NCI-H446 (cell line): ENCODE data around the gene RHOBTB3.

Experiments used
- DNase-seq, 2 experiments: peaks; one replicate each; lab custom pipeline; 2025; lab: John Stamatoyannopoulos, UW

RHOBTB3 gene

DNA sequence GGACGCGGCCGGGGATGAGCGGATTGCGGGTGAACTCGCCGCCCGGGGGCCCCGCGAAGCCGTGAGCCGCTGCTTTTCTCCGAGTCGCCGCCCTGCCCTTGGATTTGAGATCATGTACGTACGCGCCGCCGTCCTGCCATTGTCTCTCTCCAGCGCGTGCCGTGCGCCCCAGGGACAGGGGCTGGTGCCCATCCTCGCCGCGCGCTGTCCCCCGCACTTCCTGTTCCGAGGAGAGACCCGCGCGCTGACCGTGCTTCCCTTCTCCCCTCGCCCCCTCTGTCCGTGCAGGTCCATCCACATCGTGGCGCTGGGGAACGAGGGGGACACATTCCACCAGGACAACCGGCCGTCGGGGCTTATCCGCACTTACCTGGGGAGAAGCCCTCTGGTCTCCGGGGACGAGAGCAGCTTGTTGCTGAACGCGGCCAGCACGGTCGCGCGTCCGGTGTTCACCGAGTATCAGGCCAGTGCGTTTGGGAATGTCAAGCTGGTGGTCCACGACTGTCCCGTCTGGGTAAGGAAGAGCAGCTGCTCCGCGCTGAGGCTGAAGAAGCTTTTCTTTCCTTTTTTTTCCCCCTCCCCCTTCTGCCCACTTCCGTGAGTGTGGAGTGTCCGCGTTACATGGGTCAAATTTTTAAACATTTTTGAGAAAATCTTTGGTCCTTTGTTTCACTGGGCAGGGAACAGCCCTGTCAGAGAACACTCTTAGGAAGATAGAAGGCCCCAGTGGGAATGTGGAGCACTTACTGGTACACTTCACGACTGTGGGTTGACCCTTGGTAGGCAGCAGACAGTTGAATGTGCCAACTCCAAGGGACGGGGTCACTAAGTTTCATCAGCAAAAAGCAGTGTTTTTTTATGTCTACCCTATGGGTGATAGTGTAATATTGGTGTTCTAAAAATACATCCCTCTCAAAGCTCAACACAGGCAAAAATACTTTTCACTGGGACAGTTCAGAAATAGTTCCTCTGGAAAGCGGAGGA lies 727 bp downstream of the RHOBTB3 start:
- DNase-seq = no peak

DNA sequence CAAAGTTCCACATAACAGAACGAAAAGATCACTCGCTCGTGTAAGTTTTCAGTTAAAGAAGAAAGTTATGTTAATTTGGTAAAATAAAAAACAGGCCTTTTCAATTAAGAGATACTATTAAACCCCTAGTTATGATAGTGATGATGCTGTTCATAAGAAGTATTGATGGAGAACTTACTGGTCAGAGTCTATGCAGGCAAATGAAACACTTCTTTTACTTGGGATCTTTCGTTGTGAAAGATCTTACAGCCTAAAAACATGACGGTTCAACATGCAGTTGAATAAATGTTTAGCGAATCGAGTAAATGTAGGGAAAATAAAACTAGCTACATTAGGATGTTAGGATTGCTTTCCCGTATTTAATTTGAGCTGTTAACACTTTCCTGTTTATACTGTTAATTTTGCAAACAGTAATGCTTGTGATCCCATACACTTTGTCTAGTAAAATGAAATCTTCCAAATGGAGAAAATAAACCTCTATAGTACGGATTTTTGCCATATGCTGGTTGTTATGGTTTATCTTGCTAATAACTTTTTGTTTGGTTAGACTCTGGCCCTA lies 2.0 kb downstream of the RHOBTB3 start:
- DNase-seq = no peak

DNA sequence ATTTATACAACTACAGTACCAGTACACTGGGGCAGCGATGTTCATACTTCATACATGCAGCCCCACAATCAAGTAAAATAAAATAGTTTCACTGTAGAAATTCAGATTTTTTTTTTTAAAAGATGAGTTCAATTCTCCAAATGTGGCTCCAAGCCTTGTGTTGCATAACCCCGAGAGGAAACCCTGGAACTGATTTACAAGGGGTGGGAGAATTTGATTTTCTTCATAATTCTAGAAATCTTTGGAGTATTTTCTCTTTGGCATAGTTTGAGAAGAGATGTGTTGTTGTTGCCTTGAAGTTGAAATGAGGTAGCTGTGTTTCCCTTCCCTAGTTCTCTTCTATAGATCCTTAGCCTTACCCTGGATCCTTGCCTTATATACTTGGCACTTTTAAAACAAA lies 3.1 kb downstream of the RHOBTB3 start:
- no peak for DNase-seq

DNA sequence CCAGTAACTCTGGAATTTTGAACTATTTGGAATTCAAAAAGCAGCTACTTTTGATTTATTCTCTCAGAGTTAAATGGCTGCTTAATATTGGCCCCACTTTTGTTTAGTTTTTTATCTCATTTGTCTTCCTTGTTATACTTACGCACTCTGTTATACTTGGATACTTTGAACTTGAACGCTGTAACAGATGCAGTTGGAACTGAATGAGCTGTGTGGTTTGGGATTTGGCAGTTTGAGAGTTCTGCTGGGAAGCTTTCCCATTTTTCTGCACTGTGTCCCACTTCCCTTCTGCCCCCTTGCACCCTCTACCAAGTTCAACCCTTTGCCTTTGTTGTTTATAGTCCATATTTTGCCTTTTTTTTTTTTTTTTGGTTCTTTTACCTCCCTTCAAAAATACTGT lies 3.8 kb downstream of the RHOBTB3 start:
- peak in 1 of 2 experiments; percentile 48 for DNase-seq

DNA sequence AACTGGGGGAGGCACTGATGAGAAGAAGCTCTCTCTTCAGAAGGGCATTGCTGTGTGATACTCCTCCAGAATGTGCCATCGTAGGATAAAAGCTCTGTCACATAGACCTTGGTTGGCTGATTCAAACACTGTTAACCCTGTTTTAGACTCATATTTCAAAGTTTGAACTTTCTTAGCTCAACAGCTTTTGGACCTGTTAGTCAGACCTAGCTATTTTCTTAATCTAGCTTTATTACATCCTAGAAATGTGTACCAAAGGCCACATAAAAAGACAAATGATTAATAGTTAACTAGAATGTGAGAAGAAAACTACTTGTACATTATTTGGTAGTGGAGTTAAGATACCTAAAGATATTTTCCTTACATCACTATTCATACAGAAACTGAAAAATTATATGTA lies 4.3 kb downstream of the RHOBTB3 start:
- no peak for DNase-seq

DNA sequence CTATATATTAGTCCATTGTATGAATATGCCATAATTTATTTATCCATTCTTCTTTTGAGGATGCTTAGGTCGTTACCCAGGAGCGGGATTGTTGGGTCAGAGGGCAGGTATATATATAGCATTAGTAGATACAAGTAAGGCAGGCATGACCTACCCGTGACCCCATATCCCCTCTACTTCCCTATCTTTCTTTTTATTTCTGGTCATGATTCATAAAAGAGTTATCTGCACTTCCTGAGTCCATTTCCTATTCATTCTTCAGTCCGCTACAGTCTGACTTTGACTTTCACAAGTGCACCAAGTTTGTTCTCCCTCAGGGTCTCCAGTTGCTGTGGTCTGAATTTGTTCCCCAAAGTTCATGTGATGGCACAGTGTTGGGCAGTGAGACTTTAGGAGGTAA lies 6.9 kb downstream of the RHOBTB3 start:
- no peak for DNase-seq

DNA sequence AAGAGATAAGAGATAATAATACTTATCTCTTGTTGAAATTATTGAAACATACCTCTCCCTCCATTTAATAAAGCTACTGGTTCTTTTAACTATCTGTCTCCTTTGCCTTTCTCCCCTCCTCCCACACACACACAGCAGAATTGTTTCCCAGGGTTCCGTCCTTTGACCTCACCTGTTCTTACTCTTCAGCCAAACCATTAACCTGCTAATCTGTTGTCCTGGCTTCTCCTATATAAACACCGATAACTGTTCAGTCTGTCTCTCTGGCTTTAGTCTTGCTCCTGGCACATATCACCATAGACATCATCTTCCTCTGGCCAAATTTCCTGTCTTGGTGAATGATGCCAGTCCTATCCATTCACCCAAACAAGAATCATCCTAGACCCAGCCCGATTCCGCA lies 7.7 kb downstream of the RHOBTB3 start:
- no peak for DNase-seq

DNA sequence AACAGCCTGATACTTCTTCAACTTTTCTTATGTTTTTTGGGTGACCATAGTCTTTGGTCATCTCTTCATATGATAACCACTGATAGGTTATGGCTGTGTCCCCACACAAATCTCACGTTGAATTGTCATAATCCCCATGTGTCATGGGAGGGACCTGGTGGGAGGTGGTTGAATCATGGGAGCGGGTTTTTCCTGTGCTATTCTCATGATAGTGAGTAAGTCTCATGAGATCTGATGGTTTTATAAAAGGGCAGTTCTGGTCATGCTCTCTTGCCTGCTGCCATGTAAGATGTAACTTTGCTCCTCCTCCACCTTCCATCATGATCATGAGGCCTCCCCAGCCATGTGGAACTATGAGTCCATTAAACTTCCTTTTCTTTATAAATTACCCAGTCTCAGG lies 8.7 kb downstream of the RHOBTB3 start:
- no peak for DNase-seq

DNA sequence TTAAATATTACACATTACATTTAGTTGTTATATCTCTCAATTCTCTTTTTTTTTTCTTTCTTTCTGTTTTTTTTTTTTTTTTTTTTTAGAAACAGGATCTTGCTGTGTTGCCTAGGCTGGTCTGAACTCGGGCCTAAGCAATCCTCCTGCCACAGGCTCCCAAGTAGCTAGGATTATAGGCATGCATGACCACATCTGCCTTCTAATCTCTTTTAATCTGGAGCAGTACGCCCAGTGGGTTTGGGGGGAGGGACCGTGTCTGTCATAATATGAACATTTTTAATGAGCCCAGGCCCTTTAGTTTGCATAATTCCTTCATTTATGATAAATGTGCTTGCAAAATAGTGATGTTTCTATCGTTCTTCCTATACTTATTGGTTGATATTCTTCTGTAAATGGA lies 10.3 kb downstream of the RHOBTB3 start:
- no peak for DNase-seq

DNA sequence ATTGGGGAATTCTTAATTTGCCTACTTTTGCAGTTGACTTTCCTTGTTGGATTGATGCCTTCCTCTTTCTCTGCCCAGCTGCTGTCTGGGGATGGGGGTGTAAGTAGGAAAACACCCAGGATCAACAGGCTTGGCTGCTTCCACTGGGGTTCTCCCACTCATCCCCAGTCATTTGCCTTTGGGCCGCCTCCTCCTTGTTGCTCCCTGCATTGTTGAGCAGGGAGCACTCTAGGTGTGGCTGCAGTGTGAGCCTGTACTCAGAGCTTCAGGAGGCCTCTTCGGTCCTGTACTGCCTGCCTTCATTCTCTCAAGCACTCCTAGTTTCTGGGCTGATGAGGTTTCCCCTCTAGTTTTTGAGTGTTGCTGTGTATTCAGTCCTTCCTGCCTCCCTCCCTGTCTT lies 12.1 kb downstream of the RHOBTB3 start:
- DNase-seq = no peak

DNA sequence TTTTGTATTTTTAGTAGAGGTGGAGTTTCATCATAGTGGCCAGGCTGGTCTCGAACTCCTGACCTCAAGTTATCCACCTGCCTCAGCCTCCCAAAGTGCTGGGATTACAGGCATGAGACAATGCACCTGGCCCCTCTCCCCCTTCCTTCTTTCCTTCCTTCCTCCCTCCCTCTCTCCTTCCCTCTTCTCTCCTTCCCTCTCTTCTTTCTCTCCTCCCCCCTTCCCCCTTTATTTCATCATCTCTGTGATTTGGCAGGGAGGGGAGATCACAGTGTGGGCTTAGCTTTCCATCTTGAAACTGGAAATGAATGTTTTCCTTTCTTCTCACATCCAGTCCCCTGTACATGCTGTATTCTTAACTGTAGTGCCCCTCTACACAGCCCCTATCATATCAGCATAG lies 12.7 kb downstream of the RHOBTB3 start:
- no peak for DNase-seq

DNA sequence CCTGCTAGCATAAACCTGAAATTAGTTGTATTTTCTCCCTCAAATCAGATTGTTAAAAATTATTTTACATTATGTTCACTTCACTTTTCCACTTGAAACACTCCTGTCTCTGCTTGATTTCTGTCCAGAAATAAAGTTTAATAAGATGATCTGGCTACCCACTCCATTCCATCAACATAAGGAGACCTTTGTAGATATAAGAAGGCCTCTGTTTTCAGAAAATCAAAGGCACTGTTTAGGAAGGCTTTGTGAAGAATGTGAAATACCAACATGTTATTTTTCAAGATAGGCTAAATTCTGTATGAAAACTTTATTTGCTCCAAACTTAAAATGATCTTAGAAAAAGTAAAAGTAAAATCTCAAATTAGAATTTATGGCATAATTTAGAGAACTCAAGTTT lies 15.1 kb downstream of the RHOBTB3 start:
- no peak for DNase-seq

DNA sequence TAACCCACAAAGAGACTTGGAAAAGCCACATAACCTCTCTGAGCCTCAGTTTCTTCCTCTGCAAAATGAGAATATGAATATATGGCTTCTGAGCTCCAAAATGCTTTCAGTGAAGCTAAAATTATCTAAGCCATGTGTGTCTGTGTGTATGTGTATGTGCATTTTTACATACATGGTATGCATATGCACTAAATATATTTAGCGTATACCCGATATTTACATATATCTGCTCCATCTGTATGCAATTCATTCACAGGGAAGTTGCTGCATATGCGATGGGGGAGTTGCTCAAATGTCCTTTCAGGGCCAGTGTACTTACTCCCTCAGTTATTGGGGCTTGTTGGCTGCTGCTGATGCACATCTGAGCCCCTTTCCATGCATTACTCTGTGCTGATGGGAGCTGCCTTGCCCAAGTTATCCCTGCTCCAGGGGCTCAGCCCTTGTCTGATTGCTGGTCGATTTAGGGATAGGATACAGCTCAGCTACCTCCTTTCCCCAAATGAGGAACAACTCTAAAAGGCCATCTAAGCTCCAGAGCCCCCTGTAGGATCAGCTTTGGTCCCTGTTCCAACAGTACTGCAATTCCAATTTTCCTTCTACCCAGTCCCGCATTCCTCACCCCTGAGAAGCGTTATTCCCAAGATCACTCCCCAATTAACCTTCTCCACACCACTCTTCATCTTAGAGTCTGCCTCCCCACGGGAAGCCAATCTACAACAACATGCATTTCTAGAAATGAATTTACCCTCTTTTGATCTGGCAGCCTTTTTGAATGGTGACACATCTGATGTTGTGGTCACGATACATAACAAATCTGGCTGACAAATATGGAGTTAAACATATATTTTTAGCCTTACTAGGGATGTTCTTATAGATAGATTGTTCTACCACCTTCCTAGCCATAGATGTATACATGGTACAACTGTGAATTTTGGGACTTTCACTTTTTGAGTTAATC lies 15.9 kb downstream of the RHOBTB3 start:
- no peak for DNase-seq

DNA sequence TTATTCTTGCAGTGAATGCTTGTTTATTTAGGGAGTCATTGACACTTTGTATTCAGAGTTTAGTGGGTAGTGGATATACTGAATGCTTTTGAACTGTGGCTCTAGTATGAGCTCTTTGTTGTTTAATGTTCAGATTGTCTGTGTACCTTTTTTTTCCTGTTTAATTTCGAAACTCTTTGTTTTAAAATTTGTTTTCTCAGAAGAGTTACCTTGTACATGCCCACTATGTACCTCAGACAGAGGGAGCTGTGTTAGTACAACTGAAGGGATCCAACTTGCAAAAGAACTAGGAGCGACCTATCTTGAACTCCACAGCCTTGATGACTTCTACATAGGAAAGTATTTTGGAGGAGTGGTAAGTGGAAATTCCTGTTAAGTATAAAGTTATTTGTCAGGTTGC lies 17.0 kb downstream of the RHOBTB3 start:
- DNase-seq = no peak

DNA sequence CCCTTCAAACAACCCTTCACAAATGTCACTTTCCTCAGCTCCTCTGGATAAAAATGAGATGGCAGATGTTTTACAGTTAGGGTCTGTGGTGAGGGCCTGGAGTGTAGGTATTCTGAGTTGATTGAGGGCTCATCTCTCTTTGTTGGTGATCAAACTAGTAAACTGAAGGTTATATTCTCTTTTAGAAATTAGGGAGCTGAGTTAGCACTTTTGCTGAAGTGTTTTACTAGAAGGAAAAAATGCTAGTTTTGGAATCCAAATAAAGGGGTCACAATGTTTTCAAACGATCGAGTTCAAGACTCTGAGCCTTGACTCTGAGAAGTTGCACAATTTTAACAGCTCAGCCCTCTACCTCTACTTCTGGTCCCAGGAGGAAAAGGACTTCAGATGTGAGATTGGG lies 23.4 kb downstream of the RHOBTB3 start:
- DNase-seq = no peak

DNA sequence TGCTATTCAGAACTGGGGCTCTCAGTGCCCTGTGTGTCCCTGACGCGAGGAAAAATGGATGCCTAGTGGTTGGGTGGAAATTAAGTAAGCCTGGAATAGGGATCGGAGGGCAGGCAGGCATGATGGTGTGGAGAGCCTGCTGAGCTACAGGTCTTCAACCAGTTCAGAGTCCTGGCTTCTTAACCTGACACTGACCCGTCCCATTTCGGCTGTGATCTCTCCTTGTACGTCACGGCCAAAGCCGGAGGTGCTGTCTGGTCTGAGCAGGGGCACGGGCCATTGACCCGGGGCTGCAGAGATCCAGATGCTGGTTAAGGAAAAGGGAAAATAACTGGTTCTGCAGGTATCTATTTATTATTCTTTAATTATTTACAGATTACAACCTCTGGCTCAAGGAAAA lies 27.9 kb downstream of the RHOBTB3 start:
- no peak for DNase-seq

DNA sequence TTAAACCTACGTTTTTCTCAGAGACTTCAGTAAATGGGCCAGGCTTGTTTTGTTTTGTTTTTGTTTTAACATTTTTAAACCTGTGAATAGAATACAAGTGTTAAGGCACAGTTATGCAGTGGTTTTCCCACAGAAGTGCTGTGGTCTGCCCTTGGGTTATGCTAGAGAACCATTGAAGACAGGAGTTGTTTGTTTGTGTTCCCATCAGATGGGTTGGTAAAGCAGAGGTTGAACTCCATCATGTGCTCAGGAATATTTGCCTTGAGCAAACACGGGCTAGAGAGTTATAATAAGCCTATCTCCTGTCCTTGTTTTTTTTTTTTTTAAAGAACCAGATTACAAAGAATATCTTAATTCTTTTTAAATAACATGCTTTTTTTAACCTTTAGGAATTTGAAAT lies 28.5 kb downstream of the RHOBTB3 start:
- no peak for DNase-seq

DNA sequence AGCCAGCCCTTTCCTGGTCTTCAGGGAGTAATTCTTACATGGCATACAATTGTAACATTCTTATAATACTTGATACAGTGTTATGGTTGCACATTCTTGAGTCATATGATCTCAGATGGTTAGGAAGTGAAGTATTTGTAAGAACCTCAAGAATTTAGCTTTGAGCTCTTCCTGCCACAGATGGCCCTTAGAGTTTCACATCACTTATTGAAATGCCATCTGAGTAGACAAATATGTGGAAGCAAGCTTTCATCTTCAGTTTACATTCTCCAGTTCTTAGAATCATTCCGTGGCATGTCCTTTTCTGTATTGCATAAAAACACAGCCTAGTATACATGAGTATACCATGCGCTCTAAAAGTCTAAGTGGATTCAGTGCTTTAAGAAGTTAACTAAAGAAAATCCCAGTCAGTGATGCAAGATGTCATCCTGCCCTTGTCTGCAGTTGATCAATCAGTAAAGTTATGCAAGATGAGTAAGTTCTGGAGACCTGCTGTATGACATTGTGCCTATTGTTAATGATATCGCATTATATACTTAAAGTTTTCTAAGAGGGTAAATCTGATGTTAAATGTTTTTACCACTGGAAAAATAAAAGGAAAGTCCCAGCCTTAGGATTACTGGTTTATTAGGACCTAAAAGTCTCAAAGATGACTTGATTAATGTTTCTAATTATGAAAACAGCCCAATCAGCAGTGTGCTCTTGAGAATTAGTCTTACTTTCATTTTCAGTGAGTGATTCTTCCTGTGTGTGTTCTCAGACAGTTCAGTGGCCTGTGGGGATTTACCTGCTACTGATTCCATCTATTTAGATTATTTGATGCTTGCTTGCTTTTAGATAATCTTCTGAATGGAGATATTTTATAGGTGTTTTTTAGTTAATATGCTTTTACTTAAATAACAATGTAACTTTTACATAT lies 29.4 kb downstream of the RHOBTB3 start:
- no peak for DNase-seq

DNA sequence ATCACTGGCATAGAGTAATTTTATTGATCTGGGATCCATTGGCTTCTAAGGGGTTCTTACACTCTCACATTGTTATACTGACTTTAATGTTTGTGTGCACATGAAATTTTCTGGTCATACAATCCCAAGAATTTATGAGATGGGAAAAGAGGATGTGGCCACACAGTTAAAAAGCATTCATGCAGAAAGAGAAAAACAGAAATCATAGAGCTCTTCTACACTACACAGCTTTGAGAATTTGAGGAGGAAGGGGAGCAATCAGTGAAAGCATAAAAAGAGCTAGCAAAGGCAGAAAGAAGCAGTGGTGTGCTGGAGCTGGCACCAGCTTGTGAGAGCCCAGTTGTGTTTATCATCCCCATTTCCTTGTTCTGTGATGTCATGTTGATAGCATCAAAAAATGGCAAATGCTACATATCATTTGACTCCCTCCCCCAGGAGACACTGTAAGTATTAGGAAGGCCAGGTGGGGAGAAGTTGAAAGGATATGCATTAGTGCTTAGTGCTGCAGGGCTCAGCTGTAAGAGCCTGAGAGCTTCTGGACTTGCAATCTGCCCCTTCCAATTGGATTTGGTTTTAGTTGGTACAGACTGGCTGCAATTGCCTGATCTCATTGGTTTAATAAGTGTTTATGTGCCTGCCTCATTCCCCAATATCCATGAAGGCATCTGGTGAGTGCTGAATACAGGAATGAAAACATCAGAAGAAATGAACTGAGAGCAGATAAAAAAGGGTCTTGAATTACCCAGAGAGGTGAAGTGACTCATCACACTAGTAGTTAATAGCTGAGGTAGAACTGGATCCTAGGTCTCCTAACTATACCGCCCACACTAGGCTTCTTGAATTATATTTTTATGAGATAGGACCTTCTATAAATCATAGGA lies 30.9 kb downstream of the RHOBTB3 start:
- DNase-seq = no peak

DNA sequence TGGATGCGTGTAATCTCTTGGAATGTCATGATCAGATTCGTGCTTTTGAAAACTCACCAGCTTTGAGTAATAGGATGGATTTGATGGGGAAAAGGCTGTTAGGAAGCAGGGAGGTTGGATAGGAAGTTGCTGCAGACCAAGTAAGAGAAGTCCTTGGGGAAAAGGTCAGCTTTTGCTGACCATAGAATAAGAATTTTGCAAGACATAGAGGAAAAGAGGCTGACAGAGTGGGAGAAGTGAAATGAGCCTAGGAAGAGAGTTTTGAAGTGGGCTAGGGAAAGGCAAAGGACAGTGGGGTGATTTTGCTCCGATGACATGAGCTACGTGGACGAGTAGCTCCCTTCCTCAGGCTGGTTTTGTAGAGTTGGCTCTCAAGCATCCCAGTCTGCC lies 31.5 kb downstream of the RHOBTB3 start:
- DNase-seq = no peak
